Fibroblast of pulmonary artery (primary cell): ENCODE results near the gene ARAP1.
A peak's percentile ranks its signal among the peaks of the same experiment; 100 is the strongest.

ENCODE experiments used
- DNase-seq: peaks from one replicate; pipeline ENCODE4 v3.0.0-alpha.2; 2010; ENCODE audit warnings: low read depth
- H3K4me3 ChIP-seq: replicated peaks from 2 replicates; pipeline ENCODE4 v1.5.1; 2011; ENCODE audit warnings: low read depth, mild to moderate bottlenecking, control low read depth, low read length, moderate library complexity
- CTCF ChIP-seq: IDR thresholded peaks from 2 replicates; pipeline ENCODE4 v1.5.1; 2011; ENCODE audit warnings: mild to moderate bottlenecking, control low read depth, low read length, inconsistent platforms; ENCODE audit errors: missing control alignments

Gene ARAP1

GRCh38 chr11:72782081-72782920 is 30.1 kb upstream of the ARAP1 start:
- peak overlapping the region; percentile 42 for H3K4me3 ChIP-seq
- DNase-seq: no peak
- no peak for TF ChIP-seq CTCF

DNA sequence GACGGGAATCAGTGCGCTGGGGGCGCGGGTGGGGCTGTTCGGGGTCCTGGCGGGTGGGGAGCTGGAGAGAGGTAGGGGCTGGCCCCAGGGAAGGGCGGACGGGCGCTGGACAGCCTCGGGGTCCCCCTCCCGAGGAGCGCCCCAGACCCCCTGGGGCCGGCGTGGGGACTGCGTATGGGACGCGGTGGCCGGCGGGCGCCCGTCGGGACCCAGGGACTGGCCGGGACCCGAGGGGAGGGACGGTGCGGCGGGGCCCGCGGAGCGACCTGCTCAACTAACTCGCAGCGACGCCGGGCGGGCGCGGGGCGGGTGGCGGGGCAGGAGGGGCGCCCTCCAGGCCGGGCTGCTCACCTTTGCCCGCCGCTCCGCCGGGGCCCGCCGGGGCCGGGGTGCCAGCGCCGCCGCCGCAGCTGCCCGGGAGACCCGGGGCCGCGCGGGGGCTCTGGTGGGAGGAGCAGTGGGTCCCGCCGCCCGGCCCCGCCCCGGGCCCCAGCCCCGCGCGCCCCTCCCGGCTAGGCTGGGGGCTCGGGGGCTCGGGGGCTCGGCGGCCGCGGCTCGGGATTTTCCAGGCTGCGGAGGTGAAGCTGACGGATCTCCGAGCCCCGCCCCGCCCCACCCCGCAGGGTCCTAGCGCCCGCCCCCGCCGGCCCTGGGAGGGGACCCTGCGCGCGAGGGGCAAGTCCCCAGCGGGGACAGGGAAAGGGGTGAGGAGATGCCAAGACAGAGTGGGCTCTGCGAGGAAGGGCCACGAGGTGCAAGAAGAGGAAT is 29.3 kb upstream of the ARAP1 start:
- H3K4me3 ChIP-seq: peak overlapping the region; percentile 42
- DNase-seq: no peak
- TF ChIP-seq CTCF: no peak

GRCh38 chr11:72781063-72781312 is 28.8 kb upstream of the ARAP1 start:
- TF ChIP-seq CTCF: no peak
- H3K4me3 ChIP-seq: peak overlapping the region; percentile 42
- no peak for DNase-seq

DNA sequence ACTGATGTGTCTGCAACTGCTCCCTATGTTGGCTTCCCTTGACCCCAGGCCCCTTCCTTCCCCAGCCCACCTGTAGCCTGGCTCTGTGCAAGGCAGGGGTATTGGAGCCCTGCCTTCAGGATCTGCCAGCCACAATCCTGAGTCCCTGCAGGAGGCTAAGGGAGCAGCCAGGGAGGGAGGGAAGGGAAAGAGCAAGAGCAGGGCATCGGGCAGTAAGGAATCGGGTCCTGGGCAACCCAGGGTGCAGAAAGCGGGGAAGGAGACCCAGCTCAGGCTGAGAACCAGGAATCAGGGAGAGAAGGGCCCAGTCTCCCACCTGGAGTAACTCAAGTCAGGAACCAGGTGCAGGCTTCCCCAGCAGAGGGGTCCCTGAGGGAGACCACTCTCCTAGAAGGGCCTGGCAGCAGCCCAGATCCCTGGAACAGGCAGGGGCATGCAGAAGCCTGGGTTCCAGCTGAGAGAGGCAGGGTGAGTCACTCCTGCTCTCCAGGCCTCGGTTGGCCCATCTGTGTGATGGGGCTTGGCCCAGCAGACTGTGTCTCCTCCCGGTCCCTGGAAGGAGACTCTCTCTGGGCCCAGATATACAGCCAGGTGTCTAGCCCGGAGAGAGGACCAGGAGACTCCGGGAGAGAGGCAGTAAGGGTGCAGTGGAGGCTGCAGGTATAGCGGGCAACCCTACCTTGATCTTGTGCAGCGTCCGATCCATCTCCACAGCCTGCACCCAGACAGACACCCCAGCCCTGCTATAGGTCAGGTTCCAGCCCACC is 28.3 kb upstream of the ARAP1 start:
- peak overlapping the region; percentile 42 for H3K4me3 ChIP-seq
- no peak for DNase-seq
- no peak for TF ChIP-seq CTCF

GRCh38 chr11:72779495-72780128 is 27.4 kb upstream of the ARAP1 start:
- DNase-seq: no peak
- TF ChIP-seq CTCF: no peak
- H3K4me3 ChIP-seq: no peak overlapping the region

GRCh38 chr11:72778535-72779494 is 26.6 kb upstream of the ARAP1 start:
- no peak for TF ChIP-seq CTCF
- H3K4me3 ChIP-seq: no peak overlapping the region
- no peak for DNase-seq
